GDM1 (cell line): ENCODE data around the gene S100PBP.

Source experiments
- DNase-seq: peaks from one replicate; lab custom pipeline; 2025; lab: John Stamatoyannopoulos, UW

Gene S100PBP

GRCh38 chr1:32828341-32828740, 10.9 kb downstream of the S100PBP start:
- DNase-seq, result no peak

GRCh38 chr1:32830092-32830852, 12.8 kb downstream of the S100PBP start:
- DNase-seq, result no peak

GRCh38 chr1:32831878-32832277, 14.4 kb downstream of the S100PBP start:
- no peak for DNase-seq

- no peak for DNase-seq
These were observed 31.1 kb downstream of the S100PBP start for GRCh38 chr1:32848354-32849063.

- DNase-seq, result no peak
These were observed 38.6 kb downstream of the S100PBP start for GRCh38 chr1:32855861-32856617.

- no peak for DNase-seq
These were observed 40.7 kb downstream of the S100PBP start for GRCh38 chr1:32858136-32858535.

- no peak for DNase-seq
These were observed 41.3 kb downstream of the S100PBP start for GRCh38 chr1:32858791-32859190.

- no peak for DNase-seq
These were observed 42.5 kb downstream of the S100PBP start for GRCh38 chr1:32859915-32860314.

GRCh38 chr1:32860566-32860965, 43.1 kb downstream of the S100PBP start:
- no peak for DNase-seq

- no peak for DNase-seq
These were observed 44.6 kb downstream of the S100PBP start for GRCh38 chr1:32861904-32862695.

GRCh38 chr1:32863218-32863880, 45.9 kb downstream of the S100PBP start:
- no peak for DNase-seq

- no peak for DNase-seq
These were observed 46.4 kb downstream of the S100PBP start for GRCh38 chr1:32863881-32864245.

- DNase-seq, result no peak
These were observed 47.0 kb downstream of the S100PBP start for GRCh38 chr1:32864375-32865019.

- no peak for DNase-seq
These were observed 48.4 kb downstream of the S100PBP start for GRCh38 chr1:32865639-32866405.

GRCh38 chr1:32867151-32867550, 49.7 kb downstream of the S100PBP start:
- DNase-seq, result no peak

GRCh38 chr1:32867671-32868070, 50.2 kb downstream of the S100PBP start:
- DNase-seq, result no peak

GRCh38 chr1:32868085-32868484, 50.6 kb downstream of the S100PBP start:
- no peak for DNase-seq

- DNase-seq, result no peak
These were observed 51.5 kb downstream of the S100PBP start for GRCh38 chr1:32868806-32869455.

GRCh38 chr1:32869923-32870614, 52.6 kb downstream of the S100PBP start:
- no peak for DNase-seq
